ENCODE measurements around the gene FUBP1.

The FUBP1 gene

GRCh38 chr1:77954521-77954920 lies 24.4 kb downstream of the FUBP1 start:
- no peak overlapping the region for H3K27ac ChIP-seq
- TF ChIP-seq, protein P1, sequence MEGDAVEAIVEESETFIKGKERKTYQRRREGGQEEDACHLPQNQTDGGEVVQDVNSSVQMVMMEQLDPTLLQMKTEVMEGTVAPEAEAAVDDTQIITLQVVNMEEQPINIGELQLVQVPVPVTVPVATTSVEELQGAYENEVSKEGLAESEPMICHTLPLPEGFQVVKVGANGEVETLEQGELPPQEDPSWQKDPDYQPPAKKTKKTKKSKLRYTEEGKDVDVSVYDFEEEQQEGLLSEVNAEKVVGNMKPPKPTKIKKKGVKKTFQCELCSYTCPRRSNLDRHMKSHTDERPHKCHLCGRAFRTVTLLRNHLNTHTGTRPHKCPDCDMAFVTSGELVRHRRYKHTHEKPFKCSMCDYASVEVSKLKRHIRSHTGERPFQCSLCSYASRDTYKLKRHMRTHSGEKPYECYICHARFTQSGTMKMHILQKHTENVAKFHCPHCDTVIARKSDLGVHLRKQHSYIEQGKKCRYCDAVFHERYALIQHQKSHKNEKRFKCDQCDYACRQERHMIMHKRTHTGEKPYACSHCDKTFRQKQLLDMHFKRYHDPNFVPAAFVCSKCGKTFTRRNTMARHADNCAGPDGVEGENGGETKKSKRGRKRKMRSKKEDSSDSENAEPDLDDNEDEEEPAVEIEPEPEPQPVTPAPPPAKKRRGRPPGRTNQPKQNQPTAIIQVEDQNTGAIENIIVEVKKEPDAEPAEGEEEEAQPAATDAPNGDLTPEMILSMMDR (conservative IDR thresholded peaks at IDR 0.05): no peak

DNA sequence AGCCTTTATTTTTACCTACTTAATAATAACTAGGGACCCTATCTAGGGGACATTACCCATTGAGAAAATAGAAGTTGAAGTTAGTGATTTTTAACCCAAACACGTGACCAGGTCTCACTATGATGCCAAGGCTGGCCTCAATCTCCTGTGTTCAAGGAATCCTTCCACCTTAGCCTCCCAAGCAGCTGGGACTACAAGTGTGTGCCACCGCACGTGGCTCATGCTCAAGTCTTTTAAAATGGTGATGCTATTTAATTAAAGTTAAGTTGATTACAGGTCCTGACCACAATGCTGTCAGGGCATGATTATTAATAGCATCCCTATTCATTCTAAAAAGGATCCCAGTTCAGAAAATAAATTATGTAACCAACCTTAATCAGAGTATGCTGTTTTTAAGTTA lies 25.0 kb downstream of the FUBP1 start:
- H3K27ac ChIP-seq: no peak overlapping the region
- TF ChIP-seq, protein P1 (conservative IDR thresholded peaks at IDR 0.05): no peak

DNA sequence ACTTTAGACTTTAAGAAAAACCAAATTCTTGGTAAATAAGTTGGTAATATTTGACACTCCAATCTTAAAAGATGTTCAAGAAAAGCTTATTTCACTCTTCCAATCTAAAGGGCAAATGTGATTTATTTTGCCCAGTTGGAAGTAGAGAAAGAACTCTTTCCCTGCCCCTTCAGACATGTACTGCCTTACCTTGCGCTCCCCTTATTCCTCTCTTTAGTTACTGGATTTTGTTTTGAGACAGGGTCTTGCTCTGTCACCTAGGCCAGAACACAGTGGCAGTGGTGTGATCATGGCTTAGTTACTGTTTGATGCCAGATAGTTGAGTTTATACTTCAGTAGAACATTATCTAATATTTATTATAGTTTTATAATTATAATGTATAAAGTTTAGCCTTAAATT lies 27.5 kb downstream of the FUBP1 start:
- TF ChIP-seq, protein P1 (conservative IDR thresholded peaks at IDR 0.05): no peak
- no peak overlapping the region for H3K27ac ChIP-seq

- H3K27ac ChIP-seq: no peak overlapping the region
Measured at GRCh38 chr1:77950873-77951272, 28.0 kb downstream of the FUBP1 start.

DNA sequence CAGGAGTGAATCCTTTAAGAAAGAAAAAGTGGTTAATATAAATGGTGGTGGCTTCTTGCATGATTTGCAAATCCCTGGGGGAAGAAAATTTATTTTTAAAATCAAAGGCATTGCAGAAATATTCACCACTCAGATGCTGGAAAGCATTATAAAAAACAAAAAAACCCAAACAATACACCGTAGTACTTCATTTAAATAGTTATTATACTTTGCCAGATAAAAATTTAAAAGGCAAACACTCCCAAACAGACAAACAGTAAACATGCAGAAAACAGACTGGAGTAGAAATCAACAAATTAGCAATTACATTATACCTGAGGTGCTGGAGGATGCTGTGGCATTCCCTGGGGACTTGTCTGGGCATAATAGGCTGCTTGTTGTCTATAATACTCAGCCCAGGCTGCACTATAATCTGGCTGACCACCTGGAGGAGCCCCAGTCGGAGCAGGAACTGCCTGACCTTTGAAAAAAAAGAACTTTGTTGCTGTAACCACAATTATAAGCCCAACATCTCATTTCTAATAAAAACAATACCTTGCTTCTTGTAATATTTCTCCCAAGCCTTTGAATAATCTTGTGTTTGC lies 29.9 kb downstream of the FUBP1 start:
- TF ChIP-seq, protein P1 (conservative IDR thresholded peaks at IDR 0.05): peak; percentile 32
- H3K27ac ChIP-seq: no peak overlapping the region

More at GRCh38 chr1:77950873-77951272, 28.0 kb downstream of the FUBP1 start:
- TF ChIP-seq, protein P1 (conservative IDR thresholded peaks at IDR 0.05): no peak

GRCh38 chr1:77945345-77945744 lies 33.5 kb downstream of the FUBP1 start:
- no peak overlapping the region for H3K27ac ChIP-seq
- TF ChIP-seq, protein P1 (conservative IDR thresholded peaks at IDR 0.05): no peak

DNA sequence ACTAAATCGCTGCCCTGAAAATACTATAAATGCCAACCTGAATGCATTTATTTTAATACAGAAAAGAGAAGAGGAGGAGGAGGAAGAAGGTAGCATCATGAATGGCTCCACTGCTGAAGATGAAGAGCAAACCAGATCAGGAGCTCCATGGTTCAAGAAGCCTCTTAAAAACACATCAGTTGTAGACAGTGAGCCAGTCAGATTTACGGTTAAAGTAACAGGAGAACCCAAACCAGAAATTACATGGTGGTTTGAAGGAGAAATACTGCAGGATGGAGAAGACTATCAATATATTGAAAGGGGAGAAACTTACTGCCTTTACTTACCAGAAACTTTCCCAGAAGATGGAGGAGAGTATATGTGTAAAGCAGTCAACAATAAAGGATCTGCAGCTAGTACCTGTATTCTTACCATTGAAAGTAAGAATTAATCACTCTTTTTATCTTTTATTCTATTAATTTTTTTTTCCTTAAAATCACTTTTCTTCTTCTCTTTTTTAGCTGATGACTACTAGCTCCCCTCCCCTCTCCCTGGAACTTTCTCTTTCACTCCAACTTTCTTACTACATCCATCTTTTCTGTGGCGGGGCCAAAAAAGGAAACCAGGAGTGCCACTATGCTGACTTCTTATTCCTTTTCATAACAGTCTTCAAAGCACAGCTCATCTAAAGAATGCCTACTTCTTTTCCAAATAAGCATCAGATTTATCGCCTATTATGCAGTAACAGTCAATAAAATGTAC lies 36.3 kb downstream of the FUBP1 start:
- TF ChIP-seq, protein P1 (conservative IDR thresholded peaks at IDR 0.05): no peak

More for the DNA sequence above, 36.3 kb downstream of the FUBP1 start:
- no peak overlapping the region for H3K27ac ChIP-seq
